ENCODE measurements around the gene CERT1.
"Not testable (repeated sequence)": the region's sequence is repeated elsewhere in the genome, so short reads cannot be mapped to it uniquely, and the experiment has no call there.

CERT1 gene

GRCh38 chr5:75498208-75498777 lies 13.1 kb downstream of the CERT1 start:
- TF ChIP-seq CTCF (conservative IDR thresholded peaks at IDR 0.05): no peak
- no peak overlapping the region for H3K27ac ChIP-seq

DNA sequence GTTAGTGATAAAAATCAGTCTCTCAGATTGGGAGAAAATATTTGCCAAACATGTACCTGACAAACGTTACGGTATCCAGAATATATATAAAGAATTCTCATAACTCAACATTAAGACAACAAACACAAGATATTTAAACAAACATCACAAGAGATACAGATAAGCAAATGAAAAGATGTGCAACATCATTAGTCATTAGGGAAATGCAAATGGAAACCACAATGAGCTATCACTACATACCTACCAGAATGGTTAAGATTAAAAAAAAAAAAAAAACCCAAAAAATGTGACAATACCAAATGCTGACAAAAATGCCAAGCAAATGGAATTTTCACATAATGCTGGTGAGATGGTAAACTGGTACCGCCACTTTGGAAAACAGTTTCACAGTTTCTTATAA lies 15.4 kb downstream of the CERT1 start:
- H3K27ac ChIP-seq: no peak overlapping the region
- no peak for TF ChIP-seq CTCF (conservative IDR thresholded peaks at IDR 0.05)

- TF ChIP-seq CTCF (conservative IDR thresholded peaks at IDR 0.05): no peak
- no peak overlapping the region for H3K27ac ChIP-seq
Measured at GRCh38 chr5:75491621-75492020, 19.8 kb downstream of the CERT1 start.

- H3K27ac ChIP-seq: not testable (repeated sequence)
Measured at GRCh38 chr5:75489847-75490246, 21.6 kb downstream of the CERT1 start.

DNA sequence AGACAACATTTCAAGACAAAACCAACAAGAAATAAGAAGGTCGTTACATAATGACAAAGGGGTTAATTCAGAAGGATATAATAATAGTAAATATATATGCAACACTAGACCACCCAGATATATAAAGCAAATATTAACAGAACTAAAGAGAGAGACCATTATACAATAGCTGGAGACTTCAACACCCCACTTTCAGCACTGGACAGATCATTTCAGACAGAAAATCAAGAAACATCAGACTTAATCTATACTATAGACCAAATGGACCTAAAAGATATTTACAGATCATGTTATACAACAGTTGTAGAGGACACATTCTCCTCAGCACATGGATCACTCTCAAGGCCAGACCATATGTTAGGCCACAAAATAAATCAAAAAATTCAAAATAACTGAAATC lies 26.8 kb downstream of the CERT1 start:
- no peak overlapping the region for H3K27ac ChIP-seq
- no peak for TF ChIP-seq CTCF (conservative IDR thresholded peaks at IDR 0.05)

- no peak overlapping the region for H3K27ac ChIP-seq
- no peak for TF ChIP-seq CTCF (conservative IDR thresholded peaks at IDR 0.05)
Measured at GRCh38 chr5:75482482-75482881, 28.9 kb downstream of the CERT1 start.

- no peak overlapping the region for H3K27ac ChIP-seq
- no peak for TF ChIP-seq CTCF (conservative IDR thresholded peaks at IDR 0.05)
Measured at GRCh38 chr5:75481024-75481423, 30.4 kb downstream of the CERT1 start.

- no peak overlapping the region for H3K27ac ChIP-seq
- TF ChIP-seq CTCF (conservative IDR thresholded peaks at IDR 0.05): no peak
Measured at GRCh38 chr5:75475364-75475763, 36.1 kb downstream of the CERT1 start.

All from VCaP (cell line).